HFF-Myc (cell line): ENCODE data around the gene NBEAL2.

Experiments used
- DNase-seq: peaks from one replicate; pipeline ENCODE4 v3.0.0-alpha.2; 2011; ENCODE audit warnings: low read depth; ENCODE audit errors: extremely low read depth
- H3K4me3 ChIP-seq: replicated peaks from 2 replicates; pipeline ENCODE4 v1.5.1; 2011; ENCODE audit warnings: low read depth, mild to moderate bottlenecking, control low read depth, low read length
- TF ChIP-seq, protein P1 (sequence below): IDR thresholded peaks from 2 replicates; pipeline ENCODE4 v1.5.1; 2012; ENCODE audit warnings: mild to moderate bottlenecking, low read depth, low read length, control low read depth; ENCODE audit errors: missing control alignments

Gene NBEAL2

GRCh38 chr3:46946416-46946815, 33.0 kb upstream of the NBEAL2 start:
- TF ChIP-seq, protein P1, sequence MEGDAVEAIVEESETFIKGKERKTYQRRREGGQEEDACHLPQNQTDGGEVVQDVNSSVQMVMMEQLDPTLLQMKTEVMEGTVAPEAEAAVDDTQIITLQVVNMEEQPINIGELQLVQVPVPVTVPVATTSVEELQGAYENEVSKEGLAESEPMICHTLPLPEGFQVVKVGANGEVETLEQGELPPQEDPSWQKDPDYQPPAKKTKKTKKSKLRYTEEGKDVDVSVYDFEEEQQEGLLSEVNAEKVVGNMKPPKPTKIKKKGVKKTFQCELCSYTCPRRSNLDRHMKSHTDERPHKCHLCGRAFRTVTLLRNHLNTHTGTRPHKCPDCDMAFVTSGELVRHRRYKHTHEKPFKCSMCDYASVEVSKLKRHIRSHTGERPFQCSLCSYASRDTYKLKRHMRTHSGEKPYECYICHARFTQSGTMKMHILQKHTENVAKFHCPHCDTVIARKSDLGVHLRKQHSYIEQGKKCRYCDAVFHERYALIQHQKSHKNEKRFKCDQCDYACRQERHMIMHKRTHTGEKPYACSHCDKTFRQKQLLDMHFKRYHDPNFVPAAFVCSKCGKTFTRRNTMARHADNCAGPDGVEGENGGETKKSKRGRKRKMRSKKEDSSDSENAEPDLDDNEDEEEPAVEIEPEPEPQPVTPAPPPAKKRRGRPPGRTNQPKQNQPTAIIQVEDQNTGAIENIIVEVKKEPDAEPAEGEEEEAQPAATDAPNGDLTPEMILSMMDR: no peak
- DNase-seq: no peak
- H3K4me3 ChIP-seq: no peak overlapping the region

GRCh38 chr3:46946856-46947545, 32.5 kb upstream of the NBEAL2 start:
- no peak for DNase-seq
- TF ChIP-seq, protein P1: no peak
- H3K4me3 ChIP-seq: no peak overlapping the region

DNA sequence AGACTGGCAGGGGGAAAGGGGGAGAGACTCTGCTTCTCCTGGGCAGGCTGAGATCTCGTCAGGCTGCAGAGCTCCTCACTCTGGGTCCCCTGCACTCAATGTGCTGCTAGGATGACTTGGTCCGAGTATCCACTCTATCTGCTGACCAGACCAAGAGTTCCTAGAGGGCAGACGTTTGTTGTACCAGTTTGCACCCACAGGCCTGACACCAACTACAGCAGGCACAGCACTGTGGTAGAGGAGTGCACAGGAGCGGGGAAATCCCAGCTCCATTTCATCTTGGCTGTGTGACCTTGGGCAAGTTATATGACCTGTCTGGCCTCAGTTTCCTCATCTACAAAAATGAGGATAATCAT, 31.9 kb upstream of the NBEAL2 start:
- no peak for DNase-seq
- no peak overlapping the region for H3K4me3 ChIP-seq
- TF ChIP-seq, protein P1: no peak

DNA sequence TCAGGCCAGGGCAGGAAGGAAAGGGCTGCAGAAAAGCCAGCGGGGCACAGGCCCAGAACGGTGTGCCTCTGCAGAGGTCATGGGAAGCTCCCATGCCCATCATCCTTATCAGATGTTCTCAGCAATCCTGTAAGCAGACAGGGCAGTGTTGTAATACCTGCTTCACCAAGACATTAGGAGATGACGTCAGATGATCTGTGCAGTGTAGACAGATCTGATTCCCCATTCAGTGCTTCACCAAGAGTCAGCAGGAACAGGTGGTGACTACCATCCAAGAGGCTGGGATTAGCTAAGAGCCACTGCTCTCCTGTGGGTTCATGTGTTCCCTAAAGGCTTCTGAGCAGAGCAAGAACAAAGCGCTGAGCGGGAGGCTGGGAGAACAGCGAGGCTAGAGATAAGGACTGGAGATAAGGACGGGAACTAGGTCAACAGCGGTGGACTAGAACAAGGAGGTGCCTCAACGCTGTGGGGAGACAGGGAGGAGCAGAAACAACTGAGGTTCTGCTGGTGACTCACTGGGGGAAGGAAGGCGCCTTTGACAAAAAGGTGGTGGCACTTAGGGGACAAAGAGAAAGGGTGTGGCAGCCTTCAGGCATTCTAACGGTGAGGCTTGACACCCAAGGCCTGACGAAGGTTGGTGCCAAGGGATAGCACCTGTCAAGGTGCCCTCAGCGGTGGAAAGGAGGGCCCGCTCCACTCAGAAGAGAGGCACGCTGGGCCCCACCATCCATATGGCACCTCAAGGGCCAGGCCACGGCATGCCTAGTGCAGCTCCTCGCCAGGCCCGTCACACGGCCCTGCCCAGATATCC, 31.3 kb upstream of the NBEAL2 start:
- no peak overlapping the region for H3K4me3 ChIP-seq
- no peak for DNase-seq
- TF ChIP-seq, protein P1: no peak

- no peak overlapping the region for H3K4me3 ChIP-seq
- TF ChIP-seq, protein P1: no peak
- DNase-seq: no peak
These were observed 30.4 kb upstream of the NBEAL2 start for GRCh38 chr3:46948830-46949671.

- TF ChIP-seq, protein P1: no peak
- H3K4me3 ChIP-seq: no peak overlapping the region
- DNase-seq: no peak
These were observed 29.3 kb upstream of the NBEAL2 start for GRCh38 chr3:46950177-46950576.
